NOMO-1 (cell line): ENCODE measurements around the gene CC2D1A.

Source experiments
- DNase-seq, 2 experiments: peaks; one replicate each; lab custom pipeline; 2025; ENCODE audit not compliant: unreplicated experiment in 2 of 2; lab: John Stamatoyannopoulos, UW

The CC2D1A gene

DNA sequence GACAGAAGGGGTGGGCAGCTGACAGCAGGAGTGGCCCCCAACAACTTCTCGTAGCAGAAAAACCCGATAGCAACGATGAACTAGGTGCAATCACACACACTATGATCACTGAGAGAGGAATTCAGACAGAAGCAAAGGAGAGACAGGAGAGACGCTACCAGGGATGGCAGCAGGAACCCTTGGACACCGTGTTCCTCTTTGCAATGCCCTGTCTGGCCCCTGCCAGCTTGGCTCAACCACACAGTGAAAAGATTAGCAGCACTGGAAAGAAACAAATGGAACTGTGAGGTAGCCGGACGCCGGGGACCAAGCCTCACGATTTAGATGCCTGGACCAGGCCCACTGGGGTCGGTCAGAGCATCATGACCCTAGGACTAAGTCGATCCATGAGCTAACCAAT is 69.9 kb downstream of the CC2D1A start:
- no peak for DNase-seq

DNA sequence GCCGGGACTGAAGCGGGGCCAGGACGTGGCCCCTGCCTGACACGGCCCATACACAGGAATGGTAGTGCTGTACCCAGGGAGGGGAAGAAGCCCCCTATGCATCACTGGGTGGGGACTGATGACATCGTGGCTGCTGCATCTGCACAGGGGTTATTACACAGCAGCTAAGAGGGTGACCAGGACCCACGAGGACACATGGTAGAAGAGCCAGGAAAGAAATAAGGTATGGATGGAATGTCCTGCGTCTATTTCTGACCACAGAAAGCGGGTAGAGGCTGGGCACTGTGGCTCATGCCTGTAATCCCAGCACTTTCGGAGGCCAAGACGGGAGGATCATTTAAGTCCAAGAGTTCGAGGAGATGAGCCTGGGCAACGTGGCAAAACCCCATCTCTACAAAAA is 70.4 kb downstream of the CC2D1A start:
- no peak for DNase-seq

DNA sequence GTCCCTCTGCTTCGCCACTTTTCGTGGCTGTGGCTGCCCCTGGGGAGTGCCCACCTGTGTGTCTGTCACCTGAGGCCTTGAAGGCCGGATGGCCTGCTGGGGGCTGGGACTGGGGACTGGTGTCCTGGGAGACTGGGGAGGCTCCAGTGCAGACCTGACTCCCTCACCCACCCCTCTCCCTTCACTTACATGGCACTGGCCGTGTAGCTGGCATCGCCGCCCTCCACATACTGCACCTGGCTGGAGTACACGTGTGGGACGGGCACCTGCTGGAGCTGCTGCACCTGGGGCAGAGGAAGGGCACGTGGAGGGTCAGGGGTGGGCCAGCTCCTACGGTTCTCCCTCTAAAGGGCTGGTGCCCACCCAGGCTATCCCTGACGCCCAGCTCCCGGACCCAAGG is 71.8 kb downstream of the CC2D1A start:
- no peak for DNase-seq

DNA sequence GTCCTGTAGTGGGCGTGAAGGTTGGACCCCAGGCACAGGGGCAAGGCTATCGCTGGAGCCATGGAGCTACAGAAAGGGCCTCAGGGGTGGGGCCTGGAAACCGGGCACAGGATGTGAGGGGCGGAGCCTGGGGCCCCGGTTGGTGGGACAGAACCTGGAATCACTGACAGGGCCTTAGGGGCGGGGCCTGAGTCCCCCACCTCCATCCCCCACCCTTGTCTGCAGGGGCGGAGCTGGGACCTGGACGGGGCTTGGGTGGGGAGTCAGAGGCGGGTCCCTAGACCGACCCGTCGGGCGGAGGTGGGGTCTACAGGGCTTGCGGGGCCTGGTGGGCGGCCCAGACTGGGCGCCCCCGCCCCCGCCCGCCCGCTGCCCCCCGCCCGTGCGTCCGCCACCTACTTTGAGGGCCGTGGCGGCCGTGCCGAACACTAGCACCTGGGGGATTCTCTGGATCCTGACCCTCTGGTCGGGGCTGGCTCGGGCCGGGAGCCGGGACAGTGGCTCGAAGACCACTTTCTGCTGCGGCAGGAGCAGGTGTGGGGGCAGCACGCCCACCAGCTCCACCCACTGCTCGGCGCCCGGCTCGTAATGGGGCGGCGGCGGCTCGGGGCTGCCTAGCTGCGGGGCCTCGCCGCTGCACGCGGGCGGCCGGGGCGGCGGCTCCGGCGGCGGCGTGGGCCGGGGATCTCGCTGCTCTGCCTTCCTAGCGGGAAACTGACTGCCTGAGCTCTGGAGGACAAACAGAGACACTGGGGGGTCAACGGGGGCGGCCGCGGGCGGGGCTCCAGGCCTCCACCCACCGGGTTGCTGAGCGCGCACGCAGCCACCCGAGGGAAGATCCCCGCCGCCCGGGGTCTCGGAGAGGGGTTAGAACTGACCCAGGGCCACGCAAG is 72.6 kb downstream of the CC2D1A start:
- DNase-seq: no peak

DNA sequence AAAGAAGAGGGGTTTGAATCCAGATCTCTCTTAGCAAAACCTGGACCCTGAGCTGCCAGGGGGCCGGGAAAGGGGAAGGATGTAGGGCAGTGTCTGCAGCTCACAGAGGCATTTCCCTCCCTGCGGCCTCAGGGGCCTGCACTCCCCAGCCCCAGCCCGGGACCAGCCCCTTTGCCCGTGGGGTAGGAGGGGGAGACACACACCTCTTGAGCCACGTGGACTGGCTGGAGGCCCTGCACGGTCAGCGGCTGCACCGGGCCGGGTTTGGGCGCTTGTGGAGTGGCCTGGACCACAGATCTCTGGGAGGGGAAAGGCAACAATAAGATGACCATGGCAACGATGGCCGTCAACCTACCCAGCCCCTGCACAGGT is 73.2 kb downstream of the CC2D1A start:
- no peak for DNase-seq

DNA sequence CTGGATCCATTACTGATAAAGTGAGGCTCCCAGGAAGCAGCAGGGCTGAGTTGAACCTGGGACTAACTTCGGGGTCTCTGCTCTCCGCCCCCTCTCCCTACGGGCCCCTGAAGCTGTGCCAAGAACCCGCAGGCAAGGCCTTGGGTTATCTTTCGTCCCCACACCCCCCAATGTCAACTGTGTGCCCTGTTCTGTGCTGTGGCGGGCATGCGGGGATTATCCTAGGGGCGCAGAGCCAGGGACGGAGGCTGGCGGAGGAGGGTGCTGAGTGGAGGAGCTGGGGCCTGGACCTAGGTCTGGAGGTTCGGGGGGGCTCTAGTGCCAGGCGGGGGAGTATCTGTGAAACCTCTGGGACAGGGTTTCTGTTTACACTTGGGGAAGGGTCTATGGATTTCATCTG is 73.7 kb downstream of the CC2D1A start:
- DNase-seq: no peak

DNA sequence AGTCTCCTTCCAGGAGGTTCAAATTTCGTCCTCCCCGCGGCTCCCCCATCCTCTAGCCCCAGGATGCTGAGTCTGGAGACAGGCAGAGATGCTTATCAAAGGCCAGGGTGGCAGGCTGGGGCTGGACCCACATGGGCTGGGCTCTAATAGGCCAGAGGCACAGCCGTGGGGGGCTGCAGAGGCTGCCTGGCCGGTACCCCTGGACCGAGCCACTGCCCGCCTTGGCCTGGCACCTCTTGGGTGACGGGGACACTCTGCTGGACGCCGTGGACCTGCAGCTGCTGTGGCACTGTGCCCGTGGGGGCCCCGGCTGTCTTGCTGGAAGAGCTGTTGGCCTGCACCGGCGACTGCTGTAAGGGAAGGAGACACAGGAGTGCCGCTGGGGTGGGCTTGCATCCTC is 74.3 kb downstream of the CC2D1A start:
- DNase-seq: no peak
